K562 (cell line): ENCODE measurements around the gene FKBP3. TPM values are rescaled to one million over a fixed set of nuclear protein-coding genes. Genes with fewer than 3 reads are reported as not detected.

Experiments used
- ADNP ChIP-seq: fragments of 200-800 bp; sonication (Bioruptor generic); IDR thresholded peaks from 2 replicates; pipeline ENCODE4 v1.6.1; 2016; ENCODE audit warnings: missing genetic modification characterization, missing compliant biosample characterization
- CC2D1A ChIP-seq: fragments of 450-650 bp; IDR thresholded peaks from 2 replicates; pipeline ENCODE4 v1.6.1; 2017; ENCODE audit warnings: mild to moderate bottlenecking
- CREM ChIP-seq: IDR thresholded peaks from 2 replicates; pipeline ENCODE4 v1.6.1; 2014; ENCODE audit warnings: antibody characterized with exemption, low read depth
- CXXC5 ChIP-seq: fragments of 250-450 bp; sonication (Bioruptor Pico); IDR thresholded peaks from 2 replicates; pipeline ENCODE4 v1.8.0; 2022; ENCODE audit warnings: inconsistent platforms, mild to moderate bottlenecking, moderate library complexity
- E2F5 ChIP-seq: sonication (generic); formaldehyde crosslinking; IDR thresholded peaks from 2 replicates; pipeline ENCODE4 v1.8.0; 2022; ENCODE audit warnings: mild to moderate bottlenecking, missing genetic modification reagents
- ETV1 ChIP-seq: fragments of 450-650 bp; conservative IDR thresholded peaks from 2 replicates; pipeline ENCODE4 v1.6.1; 2016; ENCODE audit warnings: missing genetic modification characterization, control low read depth, low read depth, missing compliant biosample characterization
- HCFC1 ChIP-seq: IDR thresholded peaks from 2 replicates; pipeline ENCODE4 v1.6.1; 2012; ENCODE audit warnings: low read depth, low read length, improper control_type of control experiment
- KAT7 ChIP-seq: sonication (generic); formaldehyde crosslinking; IDR thresholded peaks from 2 replicates; pipeline ENCODE4 v1.8.0; 2022; ENCODE audit warnings: missing genetic modification reagents, mild to moderate bottlenecking, borderline replicate concordance
- PHF8 ChIP-seq: fragments of 200-600 bp; sonication (generic); IDR thresholded peaks from 2 replicates; pipeline ENCODE4 v1.6.1; 2012; ENCODE audit warnings: mixed run types, mild to moderate bottlenecking, inconsistent platforms, low read length, moderate library complexity, borderline replicate concordance
- POLR2B ChIP-seq: fragments of 450-650 bp; IDR thresholded peaks from 2 replicates; pipeline ENCODE4 v1.6.1; 2018; ENCODE audit warnings: low read depth; ENCODE audit not compliant: partially characterized antibody
- POLR2G ChIP-seq: fragments of 200-400 bp; formaldehyde crosslinking; IDR thresholded peaks from 2 replicates; pipeline ENCODE4 v1.6.1; 2017; ENCODE audit warnings: low read depth, mild to moderate bottlenecking, antibody characterized with exemption, low read length, moderate library complexity
- STAT6 ChIP-seq: sonication (generic); formaldehyde crosslinking; IDR thresholded peaks from 2 replicates; pipeline ENCODE4 v1.8.1; 2023; ENCODE audit warnings: mild to moderate bottlenecking, missing genetic modification reagents
- VEZF1 ChIP-seq: fragments of 200-800 bp; sonication (Bioruptor generic); IDR thresholded peaks from 2 replicates; pipeline ENCODE4 v1.6.1; 2017; ENCODE audit warnings: missing genetic modification characterization, missing compliant biosample characterization
- ZBTB1 ChIP-seq: sonication (generic); formaldehyde crosslinking; IDR thresholded peaks from 2 replicates; pipeline ENCODE4 v1.8.1; 2023; ENCODE audit warnings: missing genetic modification reagents, low read depth, mild to moderate bottlenecking, borderline replicate concordance
- ZFPM2 ChIP-seq: fragments of 250-450 bp; sonication (Bioruptor Pico); IDR thresholded peaks from 2 replicates; pipeline ENCODE4 v1.5.1; 2022; ENCODE audit warnings: mild to moderate bottlenecking
- ZNF609 ChIP-seq: sonication (generic); formaldehyde crosslinking; IDR thresholded peaks from 2 replicates; pipeline ENCODE4 v1.8.1; 2023; ENCODE audit warnings: missing genetic modification reagents, mild to moderate bottlenecking, borderline replicate concordance
- ZNF695 ChIP-seq: fragments of 450-650 bp; formaldehyde crosslinking; IDR thresholded peaks from 2 replicates; pipeline ENCODE4 v1.4.0; 2020; ENCODE audit warnings: mild to moderate bottlenecking, moderate library complexity
- polyA plus RNA-seq, 8 experiments: library from polyadenylated mRNA; depleted of rRNA in 4 of 8; stranded (reverse) in 5 of 8; unstranded in 3 of 8; fragments of >200 nt; fragmentation: Nextera tagmentation in 2 of 8; fragmentation: Illumina TruSeq in 1 of 8; extraction: Ambion mirVana in 2 of 8; extraction: Trizol in 1 of 8; gene quantifications; 2 replicates each; pipeline versions ENCODE4 v1.2.1 to v1.2.3, GENCODE V29; 2011 to 2014; ENCODE audit warnings: inconsistent platforms in 1 of 8, missing spikeins in 1 of 8
- total RNA-seq, 7 experiments: library from RNA; depleted of rRNA in 6 of 7; stranded (reverse); fragments of >200 nt in 6 of 7; fragmentation: Illumina TruSeq in 2 of 7; extraction: Trizol in 2 of 7; gene quantifications; 2 replicates each; pipeline versions ENCODE4 v1.2.1 to v1.2.3, GENCODE V29; 2011 to 2021; ENCODE audit warnings: low replicate concordance in 1 of 7

The FKBP3 gene
- total and polyA plus RNA-seq, 9 of the 15 experiments (the other 6 are each of a cell fraction or from before 2014, with no cell fraction given): 43.6 to 107 (median 65.2) TPM

- no peak for TF ChIP-seq ZNF609
- TF ChIP-seq ETV1 (tag): no peak
- peak; percentile 31; the same call in 1 of the 2 replicates for TF ChIP-seq CREM
- peak; percentile 89 for TF ChIP-seq POLR2G
- TF ChIP-seq ADNP (tag): no peak
- peak; percentile 28; the same call in 1 of the 2 replicates for TF ChIP-seq HCFC1
- peak; percentile 89 for TF ChIP-seq VEZF1 (CRISPR knock-in tag)
- TF ChIP-seq CXXC5 (CRISPR knock-in tag): peak; percentile 62
- peak; percentile 78 for TF ChIP-seq POLR2B
- peak; percentile 93 for TF ChIP-seq PHF8
- TF ChIP-seq STAT6 (CRISPR knock-in tag): no peak
- no peak for TF ChIP-seq ZBTB1
- TF ChIP-seq ZFPM2: no peak
- no peak for TF ChIP-seq ZNF695 (CRISPR knock-in tag)
- no peak for TF ChIP-seq CC2D1A
- TF ChIP-seq E2F5 (CRISPR knock-in tag): no peak
- TF ChIP-seq KAT7 (CRISPR knock-in tag): no peak
These were observed 50.1 kb downstream of the FKBP3 start, which contains the start of gene PRPF39 (continued) for GRCh38 chr14:45083976-45084722.
